GM19397 (cell line): ENCODE results near the gene CPNE6.

Experiments
- ATAC-seq: cut with Tn5 transposase; IDR thresholded peaks from one replicate; pipeline ENCODE4 v1.9.1; 2021; ENCODE audit warnings: mild to moderate bottlenecking, moderate library complexity; ENCODE audit not compliant: unreplicated experiment

CPNE6 gene

GRCh38 chr14:24054324-24054641 lies 17.1 kb upstream of the CPNE6 start:
- no peak for ATAC-seq

DNA sequence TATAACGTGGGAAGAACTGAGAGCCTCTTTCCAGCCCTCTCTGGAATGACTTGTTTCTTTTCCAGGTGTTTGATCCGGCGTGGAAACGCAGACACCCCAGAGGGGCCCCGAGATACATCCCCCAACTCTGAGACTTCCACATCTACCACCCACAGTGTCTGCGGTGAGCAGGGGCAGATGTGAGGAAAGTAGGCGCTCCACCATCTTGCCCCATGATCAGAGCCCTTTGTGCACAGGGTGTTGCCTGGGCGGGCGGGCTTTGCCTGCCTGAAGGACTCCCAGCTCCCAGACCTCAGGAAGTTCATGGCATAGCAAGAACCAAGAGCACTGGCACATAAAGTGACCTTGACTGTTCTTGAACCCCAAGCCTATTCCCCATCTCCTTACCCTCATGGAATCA lies 16.7 kb upstream of the CPNE6 start:
- ATAC-seq: no peak

- ATAC-seq: no peak
Observed at GRCh38 chr14:24055971-24056799, 15.2 kb upstream of the CPNE6 start.

DNA sequence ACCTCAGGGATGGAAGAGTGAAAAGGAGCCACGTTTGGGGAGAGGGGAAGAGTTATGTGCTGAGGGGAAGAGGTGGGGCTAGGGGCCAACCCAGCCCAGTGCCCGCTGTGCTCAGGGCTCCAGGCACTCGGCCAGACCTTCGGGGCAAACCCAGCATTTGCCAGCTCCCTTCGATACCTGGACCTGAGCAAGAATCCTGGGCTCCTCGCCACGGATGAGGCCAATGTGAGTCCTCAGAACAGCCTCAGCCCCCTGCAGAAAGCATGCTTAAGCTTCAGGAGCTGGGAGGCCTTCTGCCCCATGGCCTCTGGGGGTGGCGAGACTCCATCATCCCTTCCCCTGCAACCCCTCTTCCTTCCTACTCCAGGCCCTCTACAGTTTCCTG lies 14.6 kb upstream of the CPNE6 start:
- no peak for ATAC-seq

- ATAC-seq: no peak
Observed at GRCh38 chr14:24057271-24057670, 14.1 kb upstream of the CPNE6 start.

DNA sequence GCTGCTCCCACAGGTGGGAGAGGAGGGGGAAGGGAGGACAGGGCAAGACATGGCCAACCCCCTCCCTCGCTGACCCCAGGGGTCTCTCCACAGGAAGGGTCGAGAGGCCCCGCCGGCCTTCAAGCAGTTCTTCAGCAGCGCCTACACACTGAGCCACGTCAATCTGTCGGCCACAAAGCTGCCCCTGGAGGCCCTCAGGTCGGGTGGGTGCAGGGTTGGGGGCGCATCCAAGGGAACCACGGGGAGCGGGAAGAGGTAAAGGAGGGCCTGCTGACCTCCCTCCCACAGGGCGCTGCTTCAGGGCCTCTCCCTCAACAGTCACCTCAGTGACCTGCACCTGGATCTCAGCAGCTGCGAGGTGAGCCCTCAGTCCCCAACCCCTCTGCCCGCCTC lies 13.5 kb upstream of the CPNE6 start:
- ATAC-seq: no peak

DNA sequence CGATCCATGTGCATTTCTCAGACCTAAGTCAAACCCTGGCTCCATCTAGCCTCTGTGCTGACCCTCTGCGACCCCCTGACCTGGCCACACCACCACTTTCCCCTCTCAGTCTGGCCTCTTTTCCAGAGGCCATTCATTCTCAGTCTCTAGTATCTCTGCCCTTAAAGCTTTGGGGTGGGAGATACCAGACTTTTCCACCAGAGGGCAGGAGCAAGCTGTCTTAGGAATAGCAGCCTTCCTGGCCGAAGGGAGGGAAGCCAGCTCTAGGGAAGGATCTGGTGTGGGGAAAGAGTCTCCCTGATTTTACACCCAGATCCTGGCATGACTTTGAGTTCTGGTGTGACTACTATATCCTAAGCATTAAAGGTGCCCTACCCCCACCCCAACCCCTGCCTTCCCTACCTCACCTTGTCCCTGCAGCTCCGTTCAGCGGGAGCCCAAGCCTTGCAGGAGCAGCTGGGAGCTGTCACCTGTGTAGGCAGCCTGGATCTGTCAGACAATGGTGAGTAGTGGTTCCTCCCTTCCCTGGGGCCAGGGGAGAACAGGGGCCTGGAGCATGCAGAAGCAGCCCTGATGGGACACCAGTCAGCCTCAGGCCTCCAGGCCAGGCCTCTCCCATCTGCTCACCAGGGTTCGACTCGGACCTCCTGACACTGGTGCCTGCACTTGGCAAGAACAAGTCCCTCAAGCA lies 13.0 kb upstream of the CPNE6 start:
- no peak for ATAC-seq

DNA sequence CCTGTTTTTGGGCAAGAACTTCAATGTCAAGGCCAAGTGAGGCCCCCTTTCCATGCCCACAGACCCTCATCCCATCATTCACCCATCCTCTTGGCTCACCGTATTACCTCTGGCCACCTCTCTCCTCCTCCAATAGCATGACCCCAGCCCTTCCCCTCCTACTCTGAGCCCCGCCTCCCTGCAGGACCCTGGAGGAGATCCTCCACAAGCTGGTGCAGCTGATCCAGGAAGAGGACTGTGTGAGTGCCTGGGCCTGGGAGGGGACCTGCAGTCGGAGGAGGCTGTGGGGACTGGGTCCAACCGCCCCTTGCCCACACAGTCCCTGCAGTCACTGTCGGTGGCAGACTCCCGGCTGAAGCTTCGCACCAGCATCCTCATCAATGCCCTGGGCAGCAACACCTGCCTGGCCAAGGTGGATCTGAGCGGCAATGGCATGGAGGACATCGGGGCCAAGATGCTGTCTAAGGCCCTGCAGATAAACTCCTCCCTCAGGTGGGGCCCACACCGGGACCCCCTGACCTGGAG lies 12.3 kb upstream of the CPNE6 start:
- ATAC-seq: no peak

- ATAC-seq: no peak
Observed at GRCh38 chr14:24059841-24060388, 11.4 kb upstream of the CPNE6 start.

- ATAC-seq: no peak
Observed at GRCh38 chr14:24060443-24060842, 10.9 kb upstream of the CPNE6 start.

GRCh38 chr14:24060984-24061913 lies 10.1 kb upstream of the CPNE6 start:
- ATAC-seq: no peak

DNA sequence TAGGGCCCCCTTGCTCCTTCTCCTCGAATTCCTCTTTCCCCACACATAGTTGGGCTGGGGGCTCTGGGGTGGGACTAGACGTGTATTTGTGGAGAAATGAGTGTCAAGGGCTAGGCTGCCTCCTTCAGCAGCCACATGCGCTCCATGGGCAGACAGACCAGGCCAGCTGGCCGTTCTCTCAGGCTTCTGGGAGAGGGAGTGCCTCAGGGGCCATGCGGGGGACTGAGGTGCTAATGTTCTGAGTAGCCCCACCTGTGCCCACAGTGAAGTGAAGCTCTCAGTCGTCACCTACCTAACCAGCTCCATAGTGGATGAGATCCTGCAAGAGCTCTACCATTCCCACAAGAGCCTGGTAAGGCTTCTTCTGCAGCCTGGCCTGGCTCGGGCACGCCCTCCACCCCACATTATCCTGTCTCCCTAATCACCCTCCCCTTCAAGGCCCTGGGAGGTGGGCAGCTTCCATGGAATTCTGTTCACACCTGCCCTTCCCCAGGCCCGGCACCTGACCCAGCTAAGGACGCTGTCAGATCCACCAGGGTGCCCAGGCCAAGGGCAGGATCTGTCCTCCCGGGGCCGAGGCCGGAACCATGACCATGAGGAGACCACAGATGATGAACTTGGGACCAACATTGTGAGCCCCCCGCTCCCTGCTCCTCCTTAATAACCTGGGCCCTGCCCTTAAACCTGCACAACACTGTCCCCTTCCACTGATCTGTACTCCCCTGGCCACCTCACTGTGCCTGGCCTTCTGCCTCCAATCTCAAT lies 9.0 kb upstream of the CPNE6 start:
- no peak for ATAC-seq

DNA sequence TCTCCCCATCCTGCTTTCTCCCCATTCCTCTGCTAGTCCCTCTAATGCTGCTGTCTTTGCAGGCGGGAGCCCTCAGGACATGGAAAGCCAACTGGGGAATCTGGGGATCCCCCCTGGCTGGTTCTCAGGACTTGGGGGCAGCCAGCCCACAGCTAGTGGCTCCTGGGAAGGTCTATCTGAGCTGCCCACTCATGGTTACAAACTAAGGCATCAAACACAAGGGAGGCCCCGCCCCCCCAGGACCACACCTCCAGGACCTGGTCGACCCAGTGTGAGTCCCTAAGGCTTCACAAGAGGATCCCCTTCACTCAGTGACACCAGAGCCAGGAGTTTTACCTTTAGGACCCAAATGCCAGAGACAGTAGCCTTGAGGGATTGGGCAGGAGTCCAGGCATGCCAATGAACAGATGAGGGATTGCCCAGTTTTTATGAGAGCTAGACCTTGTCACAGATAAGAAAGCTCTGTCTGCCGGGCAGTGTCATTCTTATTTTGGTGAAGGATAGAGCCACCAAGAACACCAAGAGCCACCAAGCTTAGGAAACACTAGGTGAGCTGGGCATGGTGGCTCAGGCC lies 8.0 kb upstream of the CPNE6 start:
- ATAC-seq: no peak

DNA sequence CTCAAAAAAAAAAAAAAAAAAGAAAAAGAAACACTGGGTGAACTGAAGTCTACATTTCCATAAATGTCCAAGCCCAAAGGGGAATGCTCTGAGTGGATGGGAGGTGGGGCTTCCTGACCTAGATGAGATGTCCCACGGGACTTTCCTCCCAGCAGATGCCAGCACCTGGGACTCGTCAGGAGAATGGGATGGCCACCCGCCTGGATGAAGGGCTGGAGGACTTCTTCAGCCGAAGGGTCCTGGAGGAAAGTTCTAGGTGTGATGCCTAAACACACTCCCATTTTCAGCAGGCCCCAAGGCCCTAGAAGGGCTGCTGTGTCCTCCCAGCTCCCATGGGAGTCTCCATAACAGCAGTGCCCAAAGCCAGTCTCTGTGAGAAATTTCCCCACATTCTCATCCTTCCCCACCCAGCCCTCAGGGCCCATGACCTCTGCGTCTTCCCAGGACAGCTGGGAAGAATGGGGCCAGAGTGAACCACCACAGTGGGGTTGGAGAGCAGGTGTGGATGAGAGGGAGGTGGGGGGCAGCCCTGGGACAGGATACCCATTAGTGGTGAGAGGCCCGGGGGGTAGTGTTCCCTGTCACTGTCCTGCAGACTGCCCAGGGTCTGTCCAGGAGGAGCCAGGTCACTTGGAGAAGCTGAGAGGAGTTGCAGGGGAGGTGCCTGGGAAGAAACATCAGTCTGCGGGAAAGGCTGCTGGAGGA lies 7.1 kb upstream of the CPNE6 start:
- ATAC-seq: no peak

DNA sequence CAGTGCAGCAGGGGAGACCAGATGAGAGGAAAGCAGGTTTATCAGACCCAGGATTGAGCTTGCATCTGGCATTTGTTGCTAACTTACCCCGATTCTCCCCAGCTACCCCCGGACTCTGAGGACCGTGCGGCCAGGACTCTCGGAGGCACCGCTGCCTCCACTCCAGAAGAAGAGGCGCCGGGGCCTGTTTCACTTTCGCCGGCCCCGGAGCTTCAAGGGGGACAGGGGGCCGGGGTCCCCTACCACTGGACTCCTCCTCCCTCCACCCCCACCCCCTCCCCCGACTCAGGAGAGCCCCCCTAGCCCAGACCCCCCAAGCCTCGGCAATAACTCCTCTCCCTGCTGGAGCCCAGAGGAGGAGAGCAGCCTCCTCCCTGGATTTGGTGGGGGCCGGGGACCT lies 6.5 kb upstream of the CPNE6 start:
- ATAC-seq: no peak

GRCh38 chr14:24065408-24065807 lies 6.0 kb upstream of the CPNE6 start:
- ATAC-seq: no peak

DNA sequence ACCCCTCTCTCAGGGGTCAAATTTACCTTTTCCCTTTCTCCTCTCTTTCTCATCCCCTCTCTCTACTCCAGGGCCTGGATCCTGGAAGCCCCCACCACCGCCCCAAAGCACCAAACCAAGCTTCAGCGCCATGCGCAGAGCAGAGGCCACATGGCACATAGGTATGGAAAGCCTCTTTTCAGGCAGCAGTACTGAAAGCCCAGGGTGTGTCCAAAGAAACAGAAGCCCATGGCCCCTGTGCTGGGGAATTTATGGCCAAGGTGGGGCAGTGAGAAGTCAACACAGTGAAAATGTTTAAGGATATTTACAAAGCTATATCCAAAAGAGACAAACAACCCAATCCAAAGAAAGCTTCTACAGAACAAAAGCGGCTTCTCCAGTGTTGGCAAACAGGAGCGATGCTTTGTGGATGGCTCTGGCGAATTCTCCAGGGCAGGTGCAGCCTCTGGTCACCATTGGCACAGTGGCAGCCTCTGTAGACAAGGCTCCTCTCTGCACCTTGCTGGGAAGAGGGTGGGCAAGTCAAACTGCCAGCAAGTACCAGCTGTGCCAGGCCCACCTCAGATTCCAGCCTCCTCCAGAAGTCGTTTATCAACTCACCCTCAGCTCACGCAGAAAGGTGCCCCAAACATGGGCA lies 4.7 kb upstream of the CPNE6 start:
- ATAC-seq: no peak

DNA sequence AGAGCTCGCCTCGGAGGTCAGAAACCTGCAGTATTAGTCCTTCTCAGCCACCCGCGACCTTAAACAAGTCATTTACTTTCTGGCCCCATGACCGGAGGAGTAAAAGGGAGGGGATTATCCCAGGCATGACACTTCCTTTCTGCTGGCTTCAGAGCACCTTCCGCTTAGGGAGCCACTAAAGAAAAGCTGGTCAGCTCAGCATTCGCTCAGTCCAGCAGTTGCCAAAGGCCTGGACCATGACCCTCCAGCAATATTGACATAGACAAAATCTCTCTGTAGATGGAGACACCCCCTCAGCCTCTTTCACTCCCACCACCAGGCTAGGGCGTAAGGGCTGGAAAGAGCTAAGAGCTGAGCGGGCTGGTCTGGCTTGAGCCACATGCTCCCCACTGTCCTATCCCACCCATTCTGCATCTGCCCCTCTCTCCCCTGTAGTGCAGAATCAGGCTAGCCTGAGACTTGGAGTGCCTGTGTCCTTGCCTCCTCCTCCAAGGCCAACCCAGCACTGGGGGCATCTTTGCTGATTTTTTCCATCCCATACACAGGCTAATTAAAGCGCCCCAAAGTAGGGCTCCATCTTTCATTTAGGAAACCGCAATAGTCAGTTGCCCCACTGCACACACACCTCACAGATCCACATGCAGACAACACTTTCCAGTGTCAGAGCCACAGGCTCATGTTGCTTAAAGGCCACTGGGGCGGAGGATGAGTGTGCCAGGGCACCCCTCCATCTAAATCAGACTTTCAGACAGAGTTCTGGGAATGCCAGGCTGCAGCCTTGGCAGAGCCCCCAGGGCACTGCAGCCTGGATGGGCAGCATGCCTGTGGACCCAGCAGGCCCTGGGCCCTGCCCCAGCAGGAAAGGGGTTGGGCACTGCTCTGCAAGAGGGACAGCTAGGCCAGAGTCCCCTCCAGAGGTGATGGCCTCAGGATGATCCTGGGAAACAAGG lies 4.0 kb upstream of the CPNE6 start:
- no peak for ATAC-seq
